ENCODE data around the gene UHRF1. TPM values are rescaled to one million over a fixed set of nuclear protein-coding genes. Genes with fewer than 3 reads are reported as not detected.
"Not testable (repeated sequence)": the region's sequence is repeated elsewhere in the genome, so short reads cannot be mapped to it uniquely, and the experiment has no call there.

Gene UHRF1
- total RNA-seq, 3 donors from 2014 or later, result 0.32 to 0.66 (median 0.44) TPM

DNA sequence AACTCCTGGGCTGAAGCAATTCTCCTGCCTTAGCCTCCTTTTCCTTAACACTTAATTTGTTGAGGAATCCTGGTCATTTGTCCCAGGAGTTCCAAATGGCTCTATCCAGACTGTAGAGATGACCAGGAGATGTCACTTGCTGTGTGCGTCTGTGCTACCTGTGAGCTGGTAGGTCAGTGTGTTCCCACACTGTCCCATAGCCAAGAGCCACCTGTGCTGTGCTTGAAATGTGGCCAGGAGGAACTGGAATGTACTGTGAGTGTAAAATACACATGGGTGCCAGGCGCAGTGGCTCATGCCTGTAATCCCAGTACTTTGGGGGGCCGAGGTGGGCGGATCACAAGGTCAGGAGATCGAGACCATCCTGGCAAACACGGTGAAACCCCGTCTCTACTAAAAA lies 30.2 kb downstream of the UHRF1 start:
- intact Hi-C loops (cut with DNase I; ENCODE audit: low total_unique reads), result no loop called here
- TF ChIP-seq, protein P1, sequence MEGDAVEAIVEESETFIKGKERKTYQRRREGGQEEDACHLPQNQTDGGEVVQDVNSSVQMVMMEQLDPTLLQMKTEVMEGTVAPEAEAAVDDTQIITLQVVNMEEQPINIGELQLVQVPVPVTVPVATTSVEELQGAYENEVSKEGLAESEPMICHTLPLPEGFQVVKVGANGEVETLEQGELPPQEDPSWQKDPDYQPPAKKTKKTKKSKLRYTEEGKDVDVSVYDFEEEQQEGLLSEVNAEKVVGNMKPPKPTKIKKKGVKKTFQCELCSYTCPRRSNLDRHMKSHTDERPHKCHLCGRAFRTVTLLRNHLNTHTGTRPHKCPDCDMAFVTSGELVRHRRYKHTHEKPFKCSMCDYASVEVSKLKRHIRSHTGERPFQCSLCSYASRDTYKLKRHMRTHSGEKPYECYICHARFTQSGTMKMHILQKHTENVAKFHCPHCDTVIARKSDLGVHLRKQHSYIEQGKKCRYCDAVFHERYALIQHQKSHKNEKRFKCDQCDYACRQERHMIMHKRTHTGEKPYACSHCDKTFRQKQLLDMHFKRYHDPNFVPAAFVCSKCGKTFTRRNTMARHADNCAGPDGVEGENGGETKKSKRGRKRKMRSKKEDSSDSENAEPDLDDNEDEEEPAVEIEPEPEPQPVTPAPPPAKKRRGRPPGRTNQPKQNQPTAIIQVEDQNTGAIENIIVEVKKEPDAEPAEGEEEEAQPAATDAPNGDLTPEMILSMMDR (IDR thresholded peaks at IDR 0.05), result no peak
- TF ChIP-seq POLR2AphosphoS5 (IDR thresholded peaks at IDR 0.05), result no peak
- TF ChIP-seq POLR2A (IDR thresholded peaks at IDR 0.05), result no peak
- Histone ChIP-seq H3K27me3 (no peaks in the 10 kb centered on the region), H3K27ac (no peak overlapping the region), H3K36me3 (no peaks in the 10 kb centered on the region), H3K4me3 (no peak overlapping the region), H3K4me1 (no peaks in the 10 kb centered on the region), H3K9me3 (no peaks in the 10 kb centered on the region)
- DNase-seq (ENCODE audit: low spot score in 2 of 2), result no peak

DNA sequence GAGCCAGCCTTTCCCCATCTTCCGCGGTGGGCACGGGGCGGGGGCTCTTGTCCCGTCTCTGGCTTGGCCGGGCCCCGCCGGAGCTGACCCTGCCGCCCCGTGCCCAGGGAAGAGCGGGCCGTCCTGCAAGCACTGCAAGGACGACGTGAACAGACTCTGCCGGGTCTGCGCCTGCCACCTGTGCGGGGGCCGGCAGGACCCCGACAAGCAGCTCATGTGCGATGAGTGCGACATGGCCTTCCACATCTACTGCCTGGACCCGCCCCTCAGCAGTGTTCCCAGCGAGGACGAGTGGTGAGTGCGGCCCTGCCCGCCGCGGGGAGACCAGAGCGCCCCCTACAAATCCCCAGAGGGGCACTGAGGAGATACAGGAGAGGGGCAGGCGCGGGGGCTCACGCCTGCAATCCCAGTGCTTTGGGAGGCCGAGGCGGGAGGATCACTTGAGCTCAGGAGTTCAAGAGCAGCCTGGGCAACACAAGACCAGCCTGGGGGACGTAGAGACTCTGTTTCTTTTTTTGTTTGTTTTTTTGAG lies 32.4 kb downstream of the UHRF1 start:
- not testable (repeated sequence) for H3K27me3 ChIP-seq; DNase-seq (ENCODE audit: low spot score in 2 of 2)
- intact Hi-C loops (cut with DNase I; ENCODE audit: low total_unique reads), result loop anchor here (10.0 kb wide), 1 partner anchor 1673 kb away; no protein-coding TSS in a partner anchor

DNA sequence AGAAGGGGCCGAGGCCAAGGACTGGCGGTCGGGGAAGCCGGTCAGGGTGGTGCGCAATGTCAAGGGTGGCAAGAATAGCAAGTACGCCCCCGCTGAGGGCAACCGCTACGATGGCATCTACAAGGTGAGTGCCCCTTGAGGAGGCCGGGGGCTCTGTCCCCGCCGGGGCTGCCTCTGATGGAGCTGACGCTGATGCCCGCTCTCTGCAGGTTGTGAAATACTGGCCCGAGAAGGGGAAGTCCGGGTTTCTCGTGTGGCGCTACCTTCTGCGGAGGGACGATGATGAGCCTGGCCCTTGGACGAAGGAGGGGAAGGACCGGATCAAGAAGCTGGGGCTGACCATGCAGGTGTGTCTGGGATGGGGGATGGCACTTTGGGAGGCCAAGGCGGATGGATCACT lies 41.3 kb downstream of the UHRF1 start:
- intact Hi-C loops (cut with DNase I; ENCODE audit: low total_unique reads); H3K4me1 ChIP-seq; H3K36me3 ChIP-seq; H3K27me3 ChIP-seq; H3K4me3 ChIP-seq; DNase-seq (ENCODE audit: low spot score in 2 of 2); H3K27ac ChIP-seq; H3K9me3 ChIP-seq: not testable (repeated sequence)

More for the DNA sequence above, 32.4 kb downstream of the UHRF1 start:
- H3K9me3 ChIP-seq, H3K4me3 ChIP-seq, H3K36me3 ChIP-seq, H3K4me1 ChIP-seq, H3K27ac ChIP-seq: not testable (repeated sequence)

DNA sequence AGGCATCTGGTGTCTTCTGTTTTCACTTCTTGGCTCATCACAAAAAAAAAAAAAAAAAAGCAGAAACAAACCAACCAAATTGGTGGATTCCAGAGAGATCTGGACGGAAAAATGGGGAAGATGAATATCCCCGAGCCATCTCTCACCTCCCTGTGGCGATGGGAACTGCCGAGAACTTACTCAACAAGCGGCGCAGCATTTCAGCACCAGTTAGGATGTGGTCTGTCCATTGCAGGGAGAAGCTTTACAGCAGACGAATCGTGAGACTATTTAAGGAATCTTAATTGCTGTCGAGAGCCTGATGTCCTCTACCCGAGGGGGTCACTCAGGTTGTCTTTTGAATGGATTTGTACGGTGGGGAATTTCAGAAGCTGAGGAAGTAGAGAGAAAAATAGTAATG lies 42.4 kb downstream of the UHRF1 start:
- Histone ChIP-seq H3K9me3 (no peaks in the 10 kb centered on the region), H3K4me3 (no peak overlapping the region), H3K27me3 (no peaks in the 10 kb centered on the region), H3K36me3 (no peaks in the 10 kb centered on the region), H3K27ac (no peak overlapping the region), H3K4me1 (no peaks in the 10 kb centered on the region)
- TF ChIP-seq, protein P1 (IDR thresholded peaks at IDR 0.05), result no peak
- no peak for TF ChIP-seq POLR2A (IDR thresholded peaks at IDR 0.05)
- no peak for TF ChIP-seq POLR2AphosphoS5 (IDR thresholded peaks at IDR 0.05)
- intact Hi-C loops (cut with DNase I; ENCODE audit: low total_unique reads), result no loop called here
- no peak for DNase-seq (ENCODE audit: low spot score in 2 of 2)

DNA sequence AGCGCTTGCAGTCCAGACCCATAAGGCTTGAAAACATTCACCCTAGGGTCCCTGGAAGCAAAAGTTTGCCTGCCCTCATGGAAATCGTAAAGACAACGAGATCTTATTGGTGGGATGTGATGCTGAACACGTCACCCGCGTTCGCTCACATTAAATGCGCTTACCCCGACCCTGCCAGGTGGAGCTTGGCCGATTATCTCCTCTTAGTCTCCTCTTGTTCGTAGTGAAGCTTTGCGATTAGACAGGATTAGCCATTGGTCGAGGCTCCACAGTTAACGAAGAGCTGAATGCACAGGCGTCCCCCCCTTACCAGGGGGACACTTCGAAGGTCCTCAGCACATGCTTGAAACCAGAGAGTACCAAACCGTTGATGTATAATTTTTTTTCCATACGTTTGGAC lies 43.6 kb downstream of the UHRF1 start:
- no peak for TF ChIP-seq POLR2A (IDR thresholded peaks at IDR 0.05)
- H3K4me3 ChIP-seq, result no peak overlapping the region
- H3K27ac ChIP-seq, result no peak overlapping the region
- H3K27me3 ChIP-seq, result no peaks in the 10 kb centered on the region
- H3K36me3 ChIP-seq, result no peaks in the 10 kb centered on the region
- no peaks in the 10 kb centered on the region for H3K4me1 ChIP-seq
- no peak for DNase-seq (ENCODE audit: low spot score in 2 of 2)
- intact Hi-C loops (cut with DNase I; ENCODE audit: low total_unique reads), result no loop called here
- H3K9me3 ChIP-seq, result no peaks in the 10 kb centered on the region

DNA sequence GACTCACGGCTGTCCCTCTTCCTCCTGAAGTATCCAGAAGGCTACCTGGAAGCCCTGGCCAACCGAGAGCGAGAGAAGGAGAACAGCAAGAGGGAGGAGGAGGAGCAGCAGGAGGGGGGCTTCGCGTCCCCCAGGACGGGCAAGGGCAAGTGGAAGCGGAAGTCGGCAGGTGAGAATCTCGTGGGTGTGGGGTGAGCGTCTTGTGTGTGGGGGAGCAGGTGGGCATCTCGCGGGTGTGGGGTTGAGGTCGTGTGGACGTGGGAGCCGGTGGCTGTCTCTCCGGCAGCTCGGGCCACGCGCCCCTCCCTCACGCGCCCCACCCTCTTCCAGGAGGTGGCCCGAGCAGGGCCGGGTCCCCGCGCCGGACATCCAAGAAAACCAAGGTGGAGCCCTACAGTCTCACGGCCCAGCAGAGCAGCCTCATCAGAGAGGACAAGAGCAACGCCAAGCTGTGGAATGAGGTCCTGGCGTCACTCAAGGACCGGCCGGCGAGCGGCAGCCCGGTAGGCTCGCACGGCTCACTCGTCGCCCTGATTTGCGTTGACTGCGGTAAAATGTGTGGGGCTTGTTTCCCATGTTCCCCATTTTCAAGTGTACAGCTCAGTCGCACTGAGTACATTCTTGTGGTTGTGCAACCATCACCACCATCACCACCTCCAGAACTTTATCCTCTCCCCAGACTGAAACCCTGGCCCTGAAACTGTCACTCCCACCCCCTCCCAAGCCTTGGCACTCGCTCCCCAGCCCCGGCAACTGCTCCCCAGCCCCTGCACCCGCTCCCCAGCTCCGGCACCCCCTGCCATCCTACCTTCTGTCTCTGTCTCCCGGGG lies 45.2 kb downstream of the UHRF1 start:
- intact Hi-C loops (cut with DNase I; ENCODE audit: low total_unique reads); H3K27ac ChIP-seq; H3K36me3 ChIP-seq; H3K4me3 ChIP-seq; H3K4me1 ChIP-seq; H3K9me3 ChIP-seq; H3K27me3 ChIP-seq; DNase-seq (ENCODE audit: low spot score in 2 of 2): not testable (repeated sequence)

DNA sequence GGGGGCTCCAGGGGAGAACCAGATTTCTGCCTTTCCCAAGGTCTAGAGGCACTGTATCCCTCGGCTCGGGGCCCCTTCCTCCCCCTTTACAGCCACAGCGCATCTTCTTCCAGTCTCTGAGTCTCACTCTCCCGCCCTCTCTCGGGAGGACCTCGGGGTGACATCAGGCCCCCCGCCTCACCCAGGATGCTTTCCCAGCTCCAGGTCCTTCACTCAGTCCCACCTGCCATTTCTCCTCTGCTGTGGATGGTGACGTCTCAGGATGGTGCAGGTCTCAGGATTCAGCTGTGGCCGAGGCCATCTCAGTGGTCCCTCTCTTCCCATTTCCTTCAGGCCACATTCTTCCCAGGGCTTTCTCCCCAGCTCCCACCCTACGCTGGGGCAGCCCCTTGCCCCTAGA lies 46.0 kb downstream of the UHRF1 start:
- DNase-seq (ENCODE audit: low spot score in 2 of 2), result no peak
- Histone ChIP-seq H3K36me3 (no peaks in the 10 kb centered on the region), H3K4me3 (no peak overlapping the region), H3K27ac (no peak overlapping the region), H3K4me1 (no peaks in the 10 kb centered on the region), H3K27me3 (no peaks in the 10 kb centered on the region), H3K9me3 (no peaks in the 10 kb centered on the region)
- intact Hi-C loops (cut with DNase I; ENCODE audit: low total_unique reads), result no loop called here
- TF ChIP-seq, protein P1 (IDR thresholded peaks at IDR 0.05), result no peak
- no peak for TF ChIP-seq POLR2A (IDR thresholded peaks at IDR 0.05)
- TF ChIP-seq POLR2AphosphoS5 (IDR thresholded peaks at IDR 0.05), result no peak

Measured in breast epithelium (tissue), 4 donors.